ENCODE data around the gene LYZL1. TPM values are rescaled to one million over a fixed set of nuclear protein-coding genes. Genes with fewer than 3 reads are reported as not detected.

Gene LYZL1
- total and polyA plus RNA-seq, 2 of the 8 experiments (the other 6 are each of a cell fraction or from before 2014, with no cell fraction given), result not detected

GRCh38 chr10:29358010-29358616 is 69.2 kb downstream of the LYZL1 start (continued):
- TF ChIP-seq CHD7 (IDR thresholded peaks at IDR 0.05; ENCODE audit: insufficient replicate concordance, low read length) (no peak), SP1 (IDR thresholded peaks at IDR 0.05; ENCODE audit: low read depth, low read length) (no peak), ASH2L (IDR thresholded peaks at IDR 0.05; ENCODE audit: low read length) (no peak), ZNF274 (IDR thresholded peaks at IDR 0.05; ENCODE audit: borderline replicate concordance, extremely low read depth, low read length) (no peak), CTCF (IDR thresholded peaks at IDR 0.05; ENCODE audit: control extremely low read depth in 1 of 3, insufficient read depth in 1 of 3, low read depth in 1 of 3, low read length in 3 of 3) (no peak), JUN (IDR thresholded peaks at IDR 0.05; ENCODE audit: low read depth, low read length) (no peak), SIX5 (IDR thresholded peaks at IDR 0.05; ENCODE audit: low read depth, low read length) (no peak), TAF7 (optimal IDR thresholded peaks at IDR 0.05; ENCODE audit: borderline replicate concordance, low read depth, low read length) (no peak)

All from H1 (cell line).